ENCODE data around the gene SCN5A.

Gene SCN5A

GRCh38 chr3:38554127-38554827 is 95.2 kb downstream of the SCN5A start:
- no peak for DNase-seq

GRCh38 chr3:38553071-38553470 is 96.4 kb downstream of the SCN5A start:
- no peak for DNase-seq

GRCh38 chr3:38552364-38552763 is 97.1 kb downstream of the SCN5A start:
- no peak for DNase-seq

GRCh38 chr3:38551026-38551832 is 98.3 kb downstream of the SCN5A start:
- DNase-seq = no peak

- DNase-seq = no peak
Observed at GRCh38 chr3:38549957-38550840, 99.3 kb downstream of the SCN5A start.

GRCh38 chr3:38549486-38549885 is 100.0 kb downstream of the SCN5A start:
- DNase-seq = no peak

GRCh38 chr3:38549082-38549481 is 100.4 kb downstream of the SCN5A start:
- no peak for DNase-seq

GRCh38 chr3:38548154-38548931 is 101.1 kb downstream of the SCN5A start:
- DNase-seq = peak; percentile 54

- no peak for DNase-seq
Observed at GRCh38 chr3:38545983-38546382, 103.5 kb downstream of the SCN5A start.

GRCh38 chr3:38545550-38545949 is 103.9 kb downstream of the SCN5A start:
- DNase-seq = no peak

GRCh38 chr3:38544926-38545325 is 104.6 kb downstream of the SCN5A start:
- DNase-seq = no peak

- DNase-seq = no peak
Observed at GRCh38 chr3:38543586-38543985, 105.9 kb downstream of the SCN5A start.

- DNase-seq = no peak
Observed at GRCh38 chr3:38542401-38543298, 106.8 kb downstream of the SCN5A start.

GRCh38 chr3:38541806-38542205 is 107.7 kb downstream of the SCN5A start:
- DNase-seq = no peak

GRCh38 chr3:38538773-38539353 is 110.6 kb downstream of the SCN5A start:
- DNase-seq = no peak

- DNase-seq = no peak
Observed at GRCh38 chr3:38536671-38537070, 112.8 kb downstream of the SCN5A start.

- no peak for DNase-seq
Observed at GRCh38 chr3:38534604-38535003, 114.9 kb downstream of the SCN5A start.

- DNase-seq = no peak
Observed at GRCh38 chr3:38534180-38534579, 115.3 kb downstream of the SCN5A start.

- no peak for DNase-seq
Observed at GRCh38 chr3:38533285-38533976, 116.1 kb downstream of the SCN5A start.

GRCh38 chr3:38532529-38532928 is 117.0 kb downstream of the SCN5A start:
- no peak for DNase-seq

Measured in NCI-H226 (cell line).